GM20431 (cell line): ENCODE measurements around the gene MOB3B.

Experiments
- in situ Hi-C: fragments of 300-500 bp; cut with MseI, MboI; formaldehyde crosslinking; loops from one replicate; pipeline ENCODE4 v1.15.0; 2020; ENCODE audit warnings: low sequenced_read_pairs; ENCODE audit not compliant: unreplicated experiment

The MOB3B gene

GRCh38 chr9:27377811-27378456 is 151.7 kb downstream of the MOB3B start:
- in situ Hi-C loops = no loop called here

GRCh38 chr9:27377147-27377807 is 152.3 kb downstream of the MOB3B start:
- in situ Hi-C loops = no loop called here

GRCh38 chr9:27373851-27374250 is 155.8 kb downstream of the MOB3B start:
- in situ Hi-C loops = no loop called here

GRCh38 chr9:27372615-27373014 is 157.0 kb downstream of the MOB3B start:
- in situ Hi-C loops = no loop called here

- in situ Hi-C loops = no loop called here
Measured at GRCh38 chr9:27371382-27371781, 158.2 kb downstream of the MOB3B start.

GRCh38 chr9:27369591-27369990 is 160.0 kb downstream of the MOB3B start:
- in situ Hi-C loops = no loop called here

GRCh38 chr9:27368316-27368985 is 161.2 kb downstream of the MOB3B start:
- in situ Hi-C loops = no loop called here

GRCh38 chr9:27367921-27368315 is 161.7 kb downstream of the MOB3B start:
- in situ Hi-C loops = no loop called here

- in situ Hi-C loops = no loop called here
Measured at GRCh38 chr9:27367175-27367798, 162.3 kb downstream of the MOB3B start.

- in situ Hi-C loops = no loop called here
Measured at GRCh38 chr9:27365707-27366376, 163.8 kb downstream of the MOB3B start.

- in situ Hi-C loops = no loop called here
Measured at GRCh38 chr9:27362447-27363210, 167.0 kb downstream of the MOB3B start.

GRCh38 chr9:27361492-27361891 is 168.1 kb downstream of the MOB3B start:
- in situ Hi-C loops = no loop called here

- in situ Hi-C loops = no loop called here
Measured at GRCh38 chr9:27359763-27360162, 169.9 kb downstream of the MOB3B start.

- in situ Hi-C loops = no loop called here
Measured at GRCh38 chr9:27358007-27358406, 171.6 kb downstream of the MOB3B start.

GRCh38 chr9:27356446-27356845 is 173.2 kb downstream of the MOB3B start:
- in situ Hi-C loops = no loop called here

- in situ Hi-C loops = no loop called here
Measured at GRCh38 chr9:27355166-27355565, 174.4 kb downstream of the MOB3B start.

GRCh38 chr9:27353474-27354229 is 176.0 kb downstream of the MOB3B start:
- in situ Hi-C loops = no loop called here

- in situ Hi-C loops = no loop called here
Measured at GRCh38 chr9:27353166-27353473, 176.5 kb downstream of the MOB3B start.

GRCh38 chr9:27352457-27353165 is 177.0 kb downstream of the MOB3B start:
- in situ Hi-C loops = no loop called here
